Measurements from ENCODE around the gene PARM1.

DNA sequence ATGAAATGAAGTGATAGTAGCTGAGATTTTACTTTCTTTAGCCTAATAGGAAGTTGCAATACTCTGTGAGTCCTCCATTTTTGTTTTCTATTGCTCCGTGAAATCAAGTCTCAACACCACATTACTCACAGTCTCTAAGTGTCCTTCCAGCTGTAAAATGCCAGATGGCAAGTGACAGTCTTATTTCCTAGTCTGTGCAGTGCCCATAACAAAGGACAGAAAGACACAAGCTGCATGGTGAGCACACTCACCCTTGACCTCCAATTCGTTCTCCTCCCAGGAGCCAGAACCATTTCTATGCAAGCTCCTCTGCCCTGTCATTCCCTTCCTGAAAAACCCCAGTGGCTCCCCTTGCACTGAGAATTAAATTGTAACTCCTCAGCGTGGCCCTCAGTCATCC is 101.6 kb downstream of the PARM1 start:
- TF ChIP-seq, protein P1, sequence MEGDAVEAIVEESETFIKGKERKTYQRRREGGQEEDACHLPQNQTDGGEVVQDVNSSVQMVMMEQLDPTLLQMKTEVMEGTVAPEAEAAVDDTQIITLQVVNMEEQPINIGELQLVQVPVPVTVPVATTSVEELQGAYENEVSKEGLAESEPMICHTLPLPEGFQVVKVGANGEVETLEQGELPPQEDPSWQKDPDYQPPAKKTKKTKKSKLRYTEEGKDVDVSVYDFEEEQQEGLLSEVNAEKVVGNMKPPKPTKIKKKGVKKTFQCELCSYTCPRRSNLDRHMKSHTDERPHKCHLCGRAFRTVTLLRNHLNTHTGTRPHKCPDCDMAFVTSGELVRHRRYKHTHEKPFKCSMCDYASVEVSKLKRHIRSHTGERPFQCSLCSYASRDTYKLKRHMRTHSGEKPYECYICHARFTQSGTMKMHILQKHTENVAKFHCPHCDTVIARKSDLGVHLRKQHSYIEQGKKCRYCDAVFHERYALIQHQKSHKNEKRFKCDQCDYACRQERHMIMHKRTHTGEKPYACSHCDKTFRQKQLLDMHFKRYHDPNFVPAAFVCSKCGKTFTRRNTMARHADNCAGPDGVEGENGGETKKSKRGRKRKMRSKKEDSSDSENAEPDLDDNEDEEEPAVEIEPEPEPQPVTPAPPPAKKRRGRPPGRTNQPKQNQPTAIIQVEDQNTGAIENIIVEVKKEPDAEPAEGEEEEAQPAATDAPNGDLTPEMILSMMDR (IDR thresholded peaks at IDR 0.05): no peak
- TF ChIP-seq EZH2 (IDR thresholded peaks at IDR 0.05) (no peak), EZH2phosphoT487 (IDR thresholded peaks at IDR 0.05) (no peak)
